ENCODE measurements around the gene CD44.

The CD44 gene

GRCh38 chr11:35271031-35271430, 132.1 kb downstream of the CD44 start:
- DNase-seq: no peak

GRCh38 chr11:35272391-35272902, 133.5 kb downstream of the CD44 start:
- no peak for DNase-seq

- DNase-seq: no peak
Observed at GRCh38 chr11:35274909-35275785, 136.2 kb downstream of the CD44 start.

GRCh38 chr11:35275786-35276170, 136.8 kb downstream of the CD44 start:
- DNase-seq: no peak

- no peak for DNase-seq
Observed at GRCh38 chr11:35276396-35277145, 137.6 kb downstream of the CD44 start.

- no peak for DNase-seq
Observed at GRCh38 chr11:35277827-35278226, 138.9 kb downstream of the CD44 start.

- DNase-seq: no peak
Observed at GRCh38 chr11:35280727-35281126, 141.8 kb downstream of the CD44 start.

GRCh38 chr11:35281169-35281688, 142.3 kb downstream of the CD44 start:
- DNase-seq: no peak
